ENCODE data around the gene SLC25A13. TPM values are rescaled to one million over a fixed set of nuclear protein-coding genes. Genes with fewer than 3 reads are reported as not detected.

Gene SLC25A13
- total and polyA plus RNA-seq, 3 donors from 2014 or later: 13.2 to 49.1 (median 35.4) TPM

DNA sequence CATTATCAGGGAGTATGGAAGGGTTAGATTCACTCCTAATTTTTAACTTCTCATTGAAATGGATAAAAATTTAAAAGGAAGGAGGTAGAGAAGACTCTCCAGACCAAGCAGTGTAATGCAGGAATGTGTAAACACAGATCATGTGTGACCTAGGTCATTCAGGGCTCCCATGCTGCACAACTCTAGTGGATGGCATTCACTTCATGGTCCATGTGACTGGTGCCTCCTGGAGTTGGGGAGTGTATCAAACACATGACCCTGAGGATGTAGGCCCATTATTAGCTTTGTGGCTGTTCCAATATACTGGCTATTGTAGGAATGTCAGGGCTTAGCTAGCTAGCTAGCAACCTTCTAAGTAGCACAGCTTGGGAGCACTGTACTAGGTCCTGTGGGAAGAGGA lies 109.9 kb downstream of the SLC25A13 start:
- no peak for TF ChIP-seq POLR2A (IDR thresholded peaks at IDR 0.05)
- TF ChIP-seq, protein P1, sequence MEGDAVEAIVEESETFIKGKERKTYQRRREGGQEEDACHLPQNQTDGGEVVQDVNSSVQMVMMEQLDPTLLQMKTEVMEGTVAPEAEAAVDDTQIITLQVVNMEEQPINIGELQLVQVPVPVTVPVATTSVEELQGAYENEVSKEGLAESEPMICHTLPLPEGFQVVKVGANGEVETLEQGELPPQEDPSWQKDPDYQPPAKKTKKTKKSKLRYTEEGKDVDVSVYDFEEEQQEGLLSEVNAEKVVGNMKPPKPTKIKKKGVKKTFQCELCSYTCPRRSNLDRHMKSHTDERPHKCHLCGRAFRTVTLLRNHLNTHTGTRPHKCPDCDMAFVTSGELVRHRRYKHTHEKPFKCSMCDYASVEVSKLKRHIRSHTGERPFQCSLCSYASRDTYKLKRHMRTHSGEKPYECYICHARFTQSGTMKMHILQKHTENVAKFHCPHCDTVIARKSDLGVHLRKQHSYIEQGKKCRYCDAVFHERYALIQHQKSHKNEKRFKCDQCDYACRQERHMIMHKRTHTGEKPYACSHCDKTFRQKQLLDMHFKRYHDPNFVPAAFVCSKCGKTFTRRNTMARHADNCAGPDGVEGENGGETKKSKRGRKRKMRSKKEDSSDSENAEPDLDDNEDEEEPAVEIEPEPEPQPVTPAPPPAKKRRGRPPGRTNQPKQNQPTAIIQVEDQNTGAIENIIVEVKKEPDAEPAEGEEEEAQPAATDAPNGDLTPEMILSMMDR (IDR thresholded peaks at IDR 0.05): no peak

GRCh38 chr7:96205665-96206064 lies 116.2 kb downstream of the SLC25A13 start:
- H3K9me3 ChIP-seq: no peaks in the 10 kb centered on the region
- H3K36me3 ChIP-seq (ENCODE audit: low read depth, missing control alignments): no peaks in the 10 kb centered on the region
- no peaks in the 10 kb centered on the region for H3K27me3 ChIP-seq
- H3K4me1 ChIP-seq: peaks cover 7% of the 10 kb centered on the region
- no peak for DNase-seq
- no peak overlapping the region for H3K27ac ChIP-seq
- H3K4me3 ChIP-seq: no peak overlapping the region
- intact Hi-C loops (cut with DNase I; ENCODE audit: low total_unique reads): no loop called here
- WGBS, 2 donors: 89 to 93% methylated on average over 2 of the region's 2 CpGs
- TF ChIP-seq POLR2A (IDR thresholded peaks at IDR 0.05): no peak
- TF ChIP-seq, protein P1 (IDR thresholded peaks at IDR 0.05): no peak

More for the DNA sequence above, 109.9 kb downstream of the SLC25A13 start:
- Histone ChIP-seq H3K4me1 (peaks cover 7% of the 10 kb centered on the region), H3K27me3 (no peaks in the 10 kb centered on the region), H3K4me3 (no peak overlapping the region), H3K27ac (no peak overlapping the region), H3K9me3 (no peaks in the 10 kb centered on the region), H3K36me3 (ENCODE audit: low read depth, missing control alignments) (no peaks in the 10 kb centered on the region)
- DNase-seq: no peak
- intact Hi-C loops (cut with DNase I; ENCODE audit: low total_unique reads): no loop called here

GRCh38 chr7:96204601-96205000 lies 117.3 kb downstream of the SLC25A13 start:
- intact Hi-C loops (cut with DNase I; ENCODE audit: low total_unique reads): no loop called here
- Histone ChIP-seq H3K9me3 (no peaks in the 10 kb centered on the region), H3K27ac (no peak overlapping the region), H3K27me3 (no peaks in the 10 kb centered on the region), H3K4me1 (peaks cover 2% of the 10 kb centered on the region), H3K36me3 (ENCODE audit: low read depth, missing control alignments) (no peaks in the 10 kb centered on the region), H3K4me3 (no peak overlapping the region)
- DNase-seq: no peak
- 92 to 94% methylated on average over 3 of the region's 3 CpGs for WGBS, 2 donors
- no peak for TF ChIP-seq POLR2A (IDR thresholded peaks at IDR 0.05)
- TF ChIP-seq, protein P1 (IDR thresholded peaks at IDR 0.05): no peak

DNA sequence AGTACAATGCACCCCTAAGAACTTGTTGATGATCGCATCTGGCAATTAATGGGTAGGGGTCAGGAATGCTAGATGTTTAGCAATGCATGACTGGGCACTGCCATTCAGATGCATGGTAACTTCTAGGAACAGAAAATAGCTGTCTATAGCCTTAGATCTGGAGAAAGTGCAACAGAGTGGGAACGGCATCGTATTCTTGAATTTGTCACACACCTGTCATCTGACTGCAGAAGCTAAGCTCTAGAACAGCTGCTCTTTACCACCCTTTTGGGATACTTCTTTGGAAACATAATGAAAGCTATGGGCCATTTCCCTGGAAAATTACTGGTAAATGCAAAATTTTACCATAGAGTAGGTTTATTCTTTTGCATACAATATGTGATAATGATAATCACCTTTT lies 118.1 kb downstream of the SLC25A13 start:
- TF ChIP-seq, protein P1 (IDR thresholded peaks at IDR 0.05): no peak
- no peak for TF ChIP-seq POLR2A (IDR thresholded peaks at IDR 0.05)
- no peak for DNase-seq
- Histone ChIP-seq H3K27ac (no peak overlapping the region), H3K27me3 (no peaks in the 10 kb centered on the region), H3K4me1 (no peaks in the 10 kb centered on the region), H3K9me3 (no peaks in the 10 kb centered on the region), H3K4me3 (no peak overlapping the region), H3K36me3 (ENCODE audit: low read depth, missing control alignments) (no peaks in the 10 kb centered on the region)
- WGBS, 2 donors: 90 to 98% methylated on average over 3 of the region's 3 CpGs
- intact Hi-C loops (cut with DNase I; ENCODE audit: low total_unique reads): no loop called here

- TF ChIP-seq POLR2A (IDR thresholded peaks at IDR 0.05): no peak
- H3K4me3 ChIP-seq: no peak overlapping the region
- intact Hi-C loops (cut with DNase I; ENCODE audit: low total_unique reads): no loop called here
- no peaks in the 10 kb centered on the region for H3K36me3 ChIP-seq (ENCODE audit: low read depth, missing control alignments)
- H3K9me3 ChIP-seq: no peaks in the 10 kb centered on the region
- no peaks in the 10 kb centered on the region for H3K4me1 ChIP-seq
- WGBS, 2 donors: 95 to 97% methylated on average over 2 of the region's 2 CpGs
- no peaks in the 10 kb centered on the region for H3K27me3 ChIP-seq
- H3K27ac ChIP-seq: no peak overlapping the region
- no peak for DNase-seq
These were observed 119.8 kb downstream of the SLC25A13 start for GRCh38 chr7:96202102-96202501.

All from testis (tissue), 3 donors.